Stimulated activated CD4-positive, alpha-beta T cell treated with anti-CD3 and anti-CD28 coated beads, TNF-alpha, amount 100 ng/mL, for 48 hours (primary cell): ENCODE data around the gene RADIL.

ENCODE experiments used
- DNase-seq, 3 donors: peaks; one replicate each; pipeline ENCODE4 v3.0.0-alpha.2; 2020; ENCODE audit warnings: low read depth in 3 of 3

RADIL gene

GRCh38 chr7:4851459-4852422 lies 31.8 kb downstream of the RADIL start:
- DNase-seq, result no peak

- DNase-seq, result no peak
Observed at GRCh38 chr7:4850262-4850795, 33.2 kb downstream of the RADIL start.

- DNase-seq, result no peak
Observed at GRCh38 chr7:4849390-4849789, 34.1 kb downstream of the RADIL start.

- DNase-seq, result no peak
Observed at GRCh38 chr7:4845740-4846142, 37.8 kb downstream of the RADIL start.

- DNase-seq, result no peak
Observed at GRCh38 chr7:4842319-4843064, 41.0 kb downstream of the RADIL start.

GRCh38 chr7:4841836-4842235 lies 41.7 kb downstream of the RADIL start:
- no peak for DNase-seq

GRCh38 chr7:4841007-4841784 lies 42.3 kb downstream of the RADIL start:
- no peak for DNase-seq

- no peak for DNase-seq
Observed at GRCh38 chr7:4840079-4840501, 43.4 kb downstream of the RADIL start.

- no peak for DNase-seq
Observed at GRCh38 chr7:4838626-4839334, 44.7 kb downstream of the RADIL start.

GRCh38 chr7:4837803-4838625 lies 45.5 kb downstream of the RADIL start:
- no peak for DNase-seq

GRCh38 chr7:4837041-4837802 lies 46.3 kb downstream of the RADIL start:
- DNase-seq, result no peak

GRCh38 chr7:4836206-4836661 lies 47.3 kb downstream of the RADIL start:
- DNase-seq, result no peak

- DNase-seq, result no peak
Observed at GRCh38 chr7:4835398-4836205, 47.9 kb downstream of the RADIL start.

- DNase-seq, result no peak
Observed at GRCh38 chr7:4834601-4835397, 48.7 kb downstream of the RADIL start.

- DNase-seq, result no peak
Observed at GRCh38 chr7:4833691-4834600, 49.6 kb downstream of the RADIL start.

GRCh38 chr7:4833176-4833575 lies 50.3 kb downstream of the RADIL start:
- no peak for DNase-seq

- no peak for DNase-seq
Observed at GRCh38 chr7:4832711-4833110, 50.8 kb downstream of the RADIL start.
